PFSK-1 (cell line): ENCODE data around the gene PUS1.

ENCODE experiments used
- POLR2AphosphoS5 ChIP-seq: IDR thresholded peaks from 2 replicates; pipeline ENCODE4 v1.6.1; 2012; ENCODE audit warnings: low read depth, mild to moderate bottlenecking, control low read depth, low read length, moderate library complexity
- TF ChIP-seq, protein P1 (sequence below), 2 experiments: IDR thresholded peaks; 2 replicates each; pipeline versions ENCODE4 v1.6.1 to v1.8.0; 2011 to 2012; ENCODE audit warnings: low read depth in 2 of 2, low read length in 2 of 2, control low read depth in 1 of 2, inconsistent platforms in 1 of 2, mild to moderate bottlenecking in 1 of 2, moderate library complexity in 1 of 2; ENCODE audit not compliant: insufficient read depth in 1 of 2

DNA sequence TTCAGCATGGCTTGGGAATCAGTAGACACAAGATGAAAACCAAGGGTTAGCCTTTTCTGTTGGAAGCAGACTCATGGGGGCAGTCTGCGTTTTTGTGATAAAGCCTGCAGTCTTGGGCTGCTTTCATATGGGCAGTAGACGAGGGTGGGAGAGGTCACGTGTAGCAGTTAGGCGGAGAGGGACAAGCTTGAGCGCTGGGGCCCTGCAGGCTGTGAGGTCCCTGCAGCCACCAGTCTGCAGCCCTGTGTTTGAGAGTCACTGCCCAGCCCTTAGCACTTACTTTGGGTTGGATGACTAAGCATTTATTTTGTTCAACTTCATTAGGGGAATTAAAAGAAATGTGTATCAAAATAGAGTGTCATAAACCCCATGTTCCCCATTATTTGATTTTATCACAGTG lies 57.8 kb downstream of the PUS1 start:
- TF ChIP-seq, protein P1, sequence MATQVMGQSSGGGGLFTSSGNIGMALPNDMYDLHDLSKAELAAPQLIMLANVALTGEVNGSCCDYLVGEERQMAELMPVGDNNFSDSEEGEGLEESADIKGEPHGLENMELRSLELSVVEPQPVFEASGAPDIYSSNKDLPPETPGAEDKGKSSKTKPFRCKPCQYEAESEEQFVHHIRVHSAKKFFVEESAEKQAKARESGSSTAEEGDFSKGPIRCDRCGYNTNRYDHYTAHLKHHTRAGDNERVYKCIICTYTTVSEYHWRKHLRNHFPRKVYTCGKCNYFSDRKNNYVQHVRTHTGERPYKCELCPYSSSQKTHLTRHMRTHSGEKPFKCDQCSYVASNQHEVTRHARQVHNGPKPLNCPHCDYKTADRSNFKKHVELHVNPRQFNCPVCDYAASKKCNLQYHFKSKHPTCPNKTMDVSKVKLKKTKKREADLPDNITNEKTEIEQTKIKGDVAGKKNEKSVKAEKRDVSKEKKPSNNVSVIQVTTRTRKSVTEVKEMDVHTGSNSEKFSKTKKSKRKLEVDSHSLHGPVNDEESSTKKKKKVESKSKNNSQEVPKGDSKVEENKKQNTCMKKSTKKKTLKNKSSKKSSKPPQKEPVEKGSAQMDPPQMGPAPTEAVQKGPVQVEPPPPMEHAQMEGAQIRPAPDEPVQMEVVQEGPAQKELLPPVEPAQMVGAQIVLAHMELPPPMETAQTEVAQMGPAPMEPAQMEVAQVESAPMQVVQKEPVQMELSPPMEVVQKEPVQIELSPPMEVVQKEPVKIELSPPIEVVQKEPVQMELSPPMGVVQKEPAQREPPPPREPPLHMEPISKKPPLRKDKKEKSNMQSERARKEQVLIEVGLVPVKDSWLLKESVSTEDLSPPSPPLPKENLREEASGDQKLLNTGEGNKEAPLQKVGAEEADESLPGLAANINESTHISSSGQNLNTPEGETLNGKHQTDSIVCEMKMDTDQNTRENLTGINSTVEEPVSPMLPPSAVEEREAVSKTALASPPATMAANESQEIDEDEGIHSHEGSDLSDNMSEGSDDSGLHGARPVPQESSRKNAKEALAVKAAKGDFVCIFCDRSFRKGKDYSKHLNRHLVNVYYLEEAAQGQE (IDR thresholded peaks at IDR 0.05; ENCODE audit: insufficient read depth in 1 of 2, low read depth in 2 of 2, low read length in 2 of 2), result no peak
- no peak for TF ChIP-seq POLR2AphosphoS5
